Measurements from ENCODE around the gene SPATA2L. TPM values are rescaled to one million over a fixed set of nuclear protein-coding genes. Genes with fewer than 3 reads are reported as not detected.
A peak's percentile ranks its signal among the peaks of the same experiment; 100 is the strongest.

SPATA2L gene
- total and polyA plus RNA-seq, 2 of the 13 experiments (the other 11 are each of a cell fraction or from before 2014, with no cell fraction given), result 9.1 to 20.7 TPM

DNA sequence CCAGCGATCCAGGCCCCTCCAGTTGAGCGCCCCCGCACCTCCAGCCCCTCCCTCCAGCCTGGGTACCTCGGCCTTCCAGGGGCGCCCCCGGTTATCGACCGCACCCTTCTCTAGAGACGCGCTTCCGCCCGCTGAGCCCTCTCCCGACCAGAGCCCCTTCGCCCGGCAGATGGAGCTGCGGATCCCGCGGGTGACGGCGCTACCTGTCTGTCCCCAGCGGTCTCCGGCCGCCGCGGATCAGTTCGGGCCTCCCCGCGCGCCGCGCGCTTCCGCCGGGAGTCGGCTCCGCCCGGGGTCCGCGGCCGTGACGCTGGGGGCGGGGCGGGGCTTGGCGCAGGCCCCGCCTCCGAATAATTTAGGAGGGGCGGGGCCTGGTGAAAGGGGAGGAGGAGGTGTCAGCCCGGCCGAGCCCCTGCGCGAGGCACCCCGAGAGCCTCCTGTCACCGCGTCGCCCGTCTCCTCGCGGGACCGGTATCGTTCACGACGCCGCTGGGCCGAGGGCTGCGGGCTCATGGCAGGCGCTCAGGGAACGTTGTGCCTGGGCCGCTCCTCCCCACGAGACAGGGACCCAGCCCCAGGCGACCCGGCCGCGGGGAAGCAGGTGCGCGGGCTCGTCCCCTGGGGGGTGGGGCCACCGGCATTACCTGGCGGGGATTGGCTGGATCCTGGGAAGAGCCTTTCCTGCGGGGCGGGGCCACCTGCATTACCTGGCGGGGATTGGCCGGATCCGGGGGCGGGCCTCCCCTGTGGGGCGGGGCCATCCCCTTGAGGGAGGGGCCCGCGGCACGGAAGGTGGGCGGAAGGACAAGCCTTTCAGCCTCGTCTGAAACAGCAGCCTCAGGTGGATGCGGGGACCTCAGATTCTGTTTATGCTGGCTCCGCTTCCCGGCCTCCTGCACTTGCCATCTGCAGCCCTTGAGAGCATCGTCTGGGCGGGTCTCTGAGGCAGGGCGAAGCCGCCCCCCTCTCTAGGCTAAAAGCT is at the start of gene SPATA2L (continued):
- TF ChIP-seq, protein P1, sequence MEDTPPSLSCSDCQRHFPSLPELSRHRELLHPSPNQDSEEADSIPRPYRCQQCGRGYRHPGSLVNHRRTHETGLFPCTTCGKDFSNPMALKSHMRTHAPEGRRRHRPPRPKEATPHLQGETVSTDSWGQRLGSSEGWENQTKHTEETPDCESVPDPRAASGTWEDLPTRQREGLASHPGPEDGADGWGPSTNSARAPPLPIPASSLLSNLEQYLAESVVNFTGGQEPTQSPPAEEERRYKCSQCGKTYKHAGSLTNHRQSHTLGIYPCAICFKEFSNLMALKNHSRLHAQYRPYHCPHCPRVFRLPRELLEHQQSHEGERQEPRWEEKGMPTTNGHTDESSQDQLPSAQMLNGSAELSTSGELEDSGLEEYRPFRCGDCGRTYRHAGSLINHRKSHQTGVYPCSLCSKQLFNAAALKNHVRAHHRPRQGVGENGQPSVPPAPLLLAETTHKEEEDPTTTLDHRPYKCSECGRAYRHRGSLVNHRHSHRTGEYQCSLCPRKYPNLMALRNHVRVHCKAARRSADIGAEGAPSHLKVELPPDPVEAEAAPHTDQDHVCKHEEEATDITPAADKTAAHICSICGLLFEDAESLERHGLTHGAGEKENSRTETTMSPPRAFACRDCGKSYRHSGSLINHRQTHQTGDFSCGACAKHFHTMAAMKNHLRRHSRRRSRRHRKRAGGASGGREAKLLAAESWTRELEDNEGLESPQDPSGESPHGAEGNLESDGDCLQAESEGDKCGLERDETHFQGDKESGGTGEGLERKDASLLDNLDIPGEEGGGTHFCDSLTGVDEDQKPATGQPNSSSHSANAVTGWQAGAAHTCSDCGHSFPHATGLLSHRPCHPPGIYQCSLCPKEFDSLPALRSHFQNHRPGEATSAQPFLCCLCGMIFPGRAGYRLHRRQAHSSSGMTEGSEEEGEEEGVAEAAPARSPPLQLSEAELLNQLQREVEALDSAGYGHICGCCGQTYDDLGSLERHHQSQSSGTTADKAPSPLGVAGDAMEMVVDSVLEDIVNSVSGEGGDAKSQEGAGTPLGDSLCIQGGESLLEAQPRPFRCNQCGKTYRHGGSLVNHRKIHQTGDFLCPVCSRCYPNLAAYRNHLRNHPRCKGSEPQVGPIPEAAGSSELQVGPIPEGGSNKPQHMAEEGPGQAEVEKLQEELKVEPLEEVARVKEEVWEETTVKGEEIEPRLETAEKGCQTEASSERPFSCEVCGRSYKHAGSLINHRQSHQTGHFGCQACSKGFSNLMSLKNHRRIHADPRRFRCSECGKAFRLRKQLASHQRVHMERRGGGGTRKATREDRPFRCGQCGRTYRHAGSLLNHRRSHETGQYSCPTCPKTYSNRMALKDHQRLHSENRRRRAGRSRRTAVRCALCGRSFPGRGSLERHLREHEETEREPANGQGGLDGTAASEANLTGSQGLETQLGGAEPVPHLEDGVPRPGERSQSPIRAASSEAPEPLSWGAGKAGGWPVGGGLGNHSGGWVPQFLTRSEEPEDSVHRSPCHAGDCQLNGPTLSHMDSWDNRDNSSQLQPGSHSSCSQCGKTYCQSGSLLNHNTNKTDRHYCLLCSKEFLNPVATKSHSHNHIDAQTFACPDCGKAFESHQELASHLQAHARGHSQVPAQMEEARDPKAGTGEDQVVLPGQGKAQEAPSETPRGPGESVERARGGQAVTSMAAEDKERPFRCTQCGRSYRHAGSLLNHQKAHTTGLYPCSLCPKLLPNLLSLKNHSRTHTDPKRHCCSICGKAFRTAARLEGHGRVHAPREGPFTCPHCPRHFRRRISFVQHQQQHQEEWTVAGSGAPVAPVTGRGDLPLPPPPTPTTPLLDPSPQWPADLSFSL (CRISPR knock-in tag; IDR thresholded peaks at IDR 0.05), result no peak
- peak; percentile 45 for TF ChIP-seq YY1 (IDR thresholded peaks at IDR 0.05; ENCODE audit: insufficient read depth, insufficient replicate concordance, low read depth, low read length)
- 0 out of 2 replicates have a peak, but pooled peaks have one; percentile 3 for TF ChIP-seq MYPOP (CRISPR knock-in tag; IDR thresholded peaks at IDR 0.05)
- peak; percentile 17 for TF ChIP-seq FOXO1 (CRISPR knock-in tag; IDR thresholded peaks at IDR 0.05)
- peak; percentile 44 for TF ChIP-seq MEF2D (CRISPR knock-in tag; IDR thresholded peaks at IDR 0.05)
- peak; percentile 38; the same call in 1 of the 2 replicates for TF ChIP-seq STAG1 (CRISPR knock-in tag; IDR thresholded peaks at IDR 0.05)
- TF ChIP-seq, protein P2, sequence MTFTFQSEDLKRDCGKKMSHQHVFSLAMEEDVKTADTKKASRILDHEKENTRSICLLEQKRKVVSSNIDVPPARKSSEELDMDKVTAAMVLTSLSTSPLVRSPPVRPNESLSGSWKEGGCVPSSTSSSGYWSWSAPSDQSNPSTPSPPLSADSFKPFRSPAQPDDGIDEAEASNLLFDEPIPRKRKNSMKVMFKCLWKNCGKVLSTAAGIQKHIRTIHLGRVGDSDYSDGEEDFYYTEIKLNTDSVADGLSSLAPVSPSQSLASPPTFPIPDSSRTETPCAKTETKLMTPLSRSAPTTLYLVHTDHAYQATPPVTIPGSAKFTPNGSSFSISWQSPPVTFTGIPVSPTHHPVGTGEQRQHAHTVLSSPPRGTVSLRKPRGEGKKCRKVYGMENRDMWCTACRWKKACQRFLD (CRISPR knock-in tag; IDR thresholded peaks at IDR 0.05; ENCODE audit: borderline replicate concordance), result peak; percentile 85; the same call in 1 of the 2 replicates
- peak; percentile 63 for TF ChIP-seq KAT8 (CRISPR knock-in tag; IDR thresholded peaks at IDR 0.05)
- peak; percentile 72; the same call in 1 of the 2 replicates for TF ChIP-seq ZNF616 (CRISPR knock-in tag; IDR thresholded peaks at IDR 0.05; ENCODE audit: low read depth)
- peak; percentile 75; the same call in 1 of the 2 replicates for TF ChIP-seq KDM5A (IDR thresholded peaks at IDR 0.05; ENCODE audit: borderline replicate concordance, low read length)
- TF ChIP-seq, protein P3, sequence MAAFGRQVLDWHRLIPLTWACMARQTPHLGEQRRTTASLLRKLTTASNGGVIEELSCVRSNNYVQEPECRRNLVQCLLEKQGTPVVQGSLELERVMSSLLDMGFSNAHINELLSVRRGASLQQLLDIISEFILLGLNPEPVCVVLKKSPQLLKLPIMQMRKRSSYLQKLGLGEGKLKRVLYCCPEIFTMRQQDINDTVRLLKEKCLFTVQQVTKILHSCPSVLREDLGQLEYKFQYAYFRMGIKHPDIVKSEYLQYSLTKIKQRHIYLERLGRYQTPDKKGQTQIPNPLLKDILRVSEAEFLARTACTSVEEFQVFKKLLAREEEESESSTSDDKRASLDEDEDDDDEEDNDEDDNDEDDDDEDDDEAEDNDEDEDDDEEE (CRISPR knock-in tag; IDR thresholded peaks at IDR 0.05), result no peak
- no peak for TF ChIP-seq SIX1 (CRISPR knock-in tag; IDR thresholded peaks at IDR 0.05; ENCODE audit: borderline replicate concordance)
- TF ChIP-seq ZKSCAN5 (CRISPR knock-in tag; IDR thresholded peaks at IDR 0.05), result 0 out of 2 replicates have a peak, but pooled peaks have one; percentile 50
- 0 out of 2 replicates have a peak, but pooled peaks have one; percentile 43 for TF ChIP-seq ZFP37 (CRISPR knock-in tag; IDR thresholded peaks at IDR 0.05; ENCODE audit: borderline replicate concordance)
- peak; percentile 24; the same call in 1 of the 2 replicates for TF ChIP-seq YEATS4 (CRISPR knock-in tag; IDR thresholded peaks at IDR 0.05; ENCODE audit: borderline replicate concordance)
- TF ChIP-seq ZNF329 (CRISPR knock-in tag; IDR thresholded peaks at IDR 0.05; ENCODE audit: low read depth), result no peak; the same call in 1 of the 2 replicates
- TF ChIP-seq TP53 (CRISPR knock-in tag; conservative IDR thresholded peaks at IDR 0.05), result no peak
- TF ChIP-seq ZNF749 (CRISPR knock-in tag; IDR thresholded peaks at IDR 0.05; ENCODE audit: borderline replicate concordance), result peak; percentile 75
